GM12878 (cell line): ENCODE results near the gene TRIM28. TPM values are rescaled to one million over a fixed set of nuclear protein-coding genes. Genes with fewer than 3 reads are reported as not detected.
A peak's percentile ranks its signal among the peaks of the same experiment; 100 is the strongest.

ENCODE experiments used
- ATF7 ChIP-seq: fragments of 450-650 bp; IDR thresholded peaks from 2 replicates; pipeline ENCODE4 v1.6.1; 2016; ENCODE audit warnings: low read depth, mild to moderate bottlenecking
- BHLHE40 ChIP-seq, 2 experiments: fragments of 450-650 bp in 1 of 2; IDR thresholded peaks; 2 replicates each; pipeline ENCODE4 v1.6.1; 2011 to 2017; ENCODE audit warnings: low read depth in 2 of 2, borderline replicate concordance in 1 of 2, improper control_type of control experiment in 1 of 2, low read length in 1 of 2, mild to moderate bottlenecking in 1 of 2
- CBFB ChIP-seq: IDR thresholded peaks from 2 replicates; pipeline ENCODE4 v1.6.1; 2016; ENCODE audit warnings: antibody characterized with exemption, low read depth
- DPF2 ChIP-seq: fragments of 450-650 bp; IDR thresholded peaks from 2 replicates; pipeline ENCODE4 v1.6.1; 2017; ENCODE audit warnings: mild to moderate bottlenecking
- E2F4 ChIP-seq: IDR thresholded peaks from 2 replicates; pipeline ENCODE4 v1.6.1; 2012; ENCODE audit warnings: low read depth, low read length, improper control_type of control experiment
- E4F1 ChIP-seq: fragments of 450-650 bp; IDR thresholded peaks from 2 replicates; pipeline ENCODE4 v1.6.1; 2018; ENCODE audit warnings: borderline replicate concordance, mild to moderate bottlenecking; ENCODE audit not compliant: partially characterized antibody
- EGR1 ChIP-seq, 2 experiments: IDR thresholded peaks; 1 replicate in 1 of 2; 2 replicates in 1 of 2; pipeline ENCODE4 v1.6.1; 2011 to 2012; ENCODE audit warnings: low read depth in 2 of 2, low read length in 2 of 2, borderline replicate concordance in 1 of 2, mild to moderate bottlenecking in 1 of 2, moderate library complexity in 1 of 2
- FOXK2 ChIP-seq: fragments of 450-650 bp; IDR thresholded peaks from 2 replicates; pipeline ENCODE4 v1.6.1; 2017; ENCODE audit warnings: mild to moderate bottlenecking, moderate library complexity
- HCFC1 ChIP-seq: fragments of 150-350 bp; IDR thresholded peaks from 2 replicates; pipeline ENCODE4 v1.6.1; 2014; ENCODE audit warnings: low read length
- HDAC6 ChIP-seq: fragments of 200-600 bp; sonication (generic); IDR thresholded peaks from one replicate; pipeline ENCODE4 v1.8.0; 2017; ENCODE audit warnings: antibody characterized with exemption; ENCODE audit not compliant: unreplicated experiment
- JUND ChIP-seq: IDR thresholded peaks from 2 replicates; pipeline ENCODE4 v1.6.1; 2012; ENCODE audit warnings: low read depth, mild to moderate bottlenecking, low read length, improper control_type of control experiment, moderate library complexity
- MAX ChIP-seq: IDR thresholded peaks from 2 replicates; pipeline ENCODE4 v1.6.1; 2012; ENCODE audit warnings: low read depth, low read length, improper control_type of control experiment
- MEF2B ChIP-seq: fragments of 450-650 bp; IDR thresholded peaks from 2 replicates; pipeline ENCODE4 v1.6.1; 2018; ENCODE audit warnings: mild to moderate bottlenecking, moderate library complexity; ENCODE audit not compliant: partially characterized antibody, poor library complexity, severe bottlenecking
- NR2C2 ChIP-seq: IDR thresholded peaks from 2 replicates; pipeline ENCODE4 v1.6.1; 2011; ENCODE audit warnings: borderline replicate concordance, low read depth; ENCODE audit not compliant: control insufficient read depth, insufficient read length
- POLR2A ChIP-seq: IDR thresholded peaks from 2 replicates; pipeline ENCODE4 v1.6.1; 2011; ENCODE audit warnings: low read depth, mild to moderate bottlenecking, low read length
- RBBP5 ChIP-seq: fragments of 200-600 bp; sonication (generic); conservative IDR thresholded peaks from 2 replicates; pipeline ENCODE4 v1.6.1; 2016
- RCOR1 ChIP-seq: conservative IDR thresholded peaks from 2 replicates; pipeline ENCODE4 v1.6.1; 2012; ENCODE audit warnings: low read depth, low read length, improper control_type of control experiment
- RFX5 ChIP-seq: IDR thresholded peaks from 2 replicates; pipeline ENCODE4 v1.6.1; 2011; ENCODE audit warnings: low read depth, low read length, improper control_type of control experiment
- SPI1 ChIP-seq: IDR thresholded peaks from 2 replicates; pipeline ENCODE4 v1.6.1; 2011; ENCODE audit warnings: low read depth, mild to moderate bottlenecking, low read length, moderate library complexity, borderline replicate concordance; ENCODE audit not compliant: insufficient read depth
- SUZ12 ChIP-seq: fragments of 200-600 bp; sonication (generic); IDR thresholded peaks from one replicate; pipeline ENCODE4 v1.6.1; 2018; ENCODE audit warnings: antibody characterized with exemption, mild to moderate bottlenecking; ENCODE audit not compliant: unreplicated experiment
- TAF1 ChIP-seq: IDR thresholded peaks from 2 replicates; pipeline ENCODE4 v1.6.1; 2011; ENCODE audit warnings: mild to moderate bottlenecking, low read depth, low read length, borderline replicate concordance
- YY1 ChIP-seq: IDR thresholded peaks from 2 replicates; pipeline ENCODE4 v1.6.1; 2011; ENCODE audit warnings: low read depth, mild to moderate bottlenecking, low read length
- ZNF207 ChIP-seq: fragments of 450-650 bp; IDR thresholded peaks from 2 replicates; pipeline ENCODE4 v1.6.1; 2014; ENCODE audit warnings: antibody characterized with exemption, mild to moderate bottlenecking, borderline replicate concordance
- ZNF687 ChIP-seq: fragments of 450-650 bp; IDR thresholded peaks from 2 replicates; pipeline ENCODE4 v1.6.1; 2017; ENCODE audit warnings: mild to moderate bottlenecking, moderate library complexity
- polyA plus RNA-seq, 11 experiments: library from polyadenylated mRNA; depleted of rRNA in 4 of 11; unstranded in 6 of 11; stranded (reverse) in 5 of 11; fragments of >200 nt; fragmentation: Nextera tagmentation in 4 of 11; fragmentation: Illumina TruSeq in 1 of 11; extraction: Ambion mirVana in 4 of 11; extraction: Trizol in 1 of 11; gene quantifications; 1 replicate in 1 of 11; 2 replicates in 10 of 11; pipeline versions ENCODE4 v1.2.1 to v1.2.3, GENCODE V29; 2011 to 2016; ENCODE audit warnings: inconsistent platforms in 2 of 11, missing spikeins in 2 of 11, low read depth in 1 of 11
- total RNA-seq, 4 experiments: library from RNA; depleted of rRNA in 3 of 4; stranded (reverse); fragments of >200 nt in 3 of 4; fragmentation: Illumina TruSeq in 1 of 4; extraction: Trizol in 1 of 4; gene quantifications; 2 replicates each; pipeline versions ENCODE4 v1.2.1 to v1.2.3, GENCODE V29; 2013 to 2021

TRIM28 gene
- total and polyA plus RNA-seq, 10 of the 15 experiments (the other 5 are each of a cell fraction or from before 2014, with no cell fraction given), result 5.0 to 650 (median 296) TPM

- TF ChIP-seq E4F1 (no peak), TAF1 (no peak), FOXK2 (no peak), YY1 (peak; percentile 90), HDAC6 (no peak), MEF2B (no peak), SPI1 (no peak), MAX (no peak; the same call in 1 of the 2 replicates), NR2C2 (no peak), RBBP5 (no peak), ATF7 (no peak), ZNF687 (no peak), RCOR1 (no peak), HCFC1 (no peak; the same call in 1 of the 2 replicates), E2F4 (no peak), RFX5 (no peak), DPF2 (peak; percentile 39; the same call in 1 of the 2 replicates), ZNF207 (no peak), JUND (no peak), BHLHE40 (IDR thresholded peaks at IDR 0.05; ENCODE audit: borderline replicate concordance in 1 of 2, low read depth in 2 of 2, low read length in 1 of 2) (0 out of 4 replicates have a peak, but pooled peaks of 1 of the 2 experiments have one; percentile 27), EGR1 (IDR thresholded peaks at IDR 0.05; ENCODE audit: borderline replicate concordance in 1 of 2, low read depth in 2 of 2, low read length in 2 of 2) (no peak), POLR2A (peak; percentile 16), CBFB (no peak), SUZ12 (no peak)
These were observed 874 bp downstream of the TRIM28 start (continued) for GRCh38 chr19:58544591-58545285.
